HG03097 (cell line): Measurements from ENCODE around the gene PLAAT3.
A peak's percentile ranks its signal among the peaks of the same experiment; 100 is the strongest.
"Not testable (repeated sequence)": the region's sequence is repeated elsewhere in the genome, so short reads cannot be mapped to it uniquely, and the experiment has no call there.

Experiments
- ATAC-seq: cut with Tn5 transposase; IDR thresholded peaks from one replicate; pipeline ENCODE4 v1.9.1; 2021; ENCODE audit not compliant: unreplicated experiment, low FRiP score

Gene PLAAT3

DNA sequence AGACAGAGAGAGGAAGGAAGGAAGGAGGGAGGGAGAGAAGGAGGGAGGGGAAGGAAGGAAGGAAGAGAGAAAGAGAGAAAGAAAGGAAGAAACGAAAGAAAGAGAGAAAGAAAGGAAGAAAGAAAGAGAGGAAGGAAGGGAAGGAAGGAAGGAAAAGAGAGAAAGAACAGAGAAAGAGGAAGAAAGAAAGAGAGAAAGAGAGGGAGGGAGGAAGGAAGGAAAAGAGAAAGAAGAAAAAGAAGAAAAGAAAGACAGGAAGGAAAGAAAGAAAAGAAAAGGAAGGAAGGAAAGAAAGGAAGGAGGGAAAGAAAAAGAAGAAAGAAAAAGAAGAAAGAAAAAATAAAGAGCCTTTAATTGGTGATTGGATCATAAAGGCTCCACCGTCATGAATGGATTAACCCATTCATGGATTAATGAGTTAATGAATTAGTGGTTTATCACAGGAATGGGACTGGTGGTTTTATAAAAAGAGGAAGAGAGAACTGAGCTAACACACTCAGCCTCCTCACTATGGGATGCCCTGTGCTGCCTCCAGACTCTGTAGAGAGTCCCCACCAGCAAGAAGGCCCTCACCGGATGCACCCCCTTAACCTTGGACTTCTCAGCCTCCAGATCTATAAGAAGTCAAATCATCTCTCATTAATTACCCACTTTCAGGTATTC, 42.1 kb downstream of the PLAAT3 start:
- ATAC-seq, result no peak

DNA sequence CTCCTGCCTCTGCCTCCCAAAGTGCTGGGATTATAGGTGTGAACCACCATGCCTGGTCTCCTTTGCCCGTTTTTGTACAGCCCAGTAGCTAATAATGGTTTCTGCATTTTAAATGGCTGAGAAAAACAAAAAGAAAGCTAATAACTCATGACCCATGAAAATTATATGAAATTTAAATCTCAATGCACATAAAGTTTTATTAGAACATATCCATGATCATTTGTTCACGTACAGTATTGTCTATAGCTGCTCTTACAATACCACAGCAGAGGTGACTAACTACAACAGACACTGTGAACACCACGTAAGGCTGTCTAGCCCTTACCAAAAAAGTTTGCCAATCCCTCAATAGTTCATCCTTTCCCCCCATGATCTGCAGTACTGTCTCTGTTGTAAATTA, 44.7 kb downstream of the PLAAT3 start:
- ATAC-seq, result no peak

DNA sequence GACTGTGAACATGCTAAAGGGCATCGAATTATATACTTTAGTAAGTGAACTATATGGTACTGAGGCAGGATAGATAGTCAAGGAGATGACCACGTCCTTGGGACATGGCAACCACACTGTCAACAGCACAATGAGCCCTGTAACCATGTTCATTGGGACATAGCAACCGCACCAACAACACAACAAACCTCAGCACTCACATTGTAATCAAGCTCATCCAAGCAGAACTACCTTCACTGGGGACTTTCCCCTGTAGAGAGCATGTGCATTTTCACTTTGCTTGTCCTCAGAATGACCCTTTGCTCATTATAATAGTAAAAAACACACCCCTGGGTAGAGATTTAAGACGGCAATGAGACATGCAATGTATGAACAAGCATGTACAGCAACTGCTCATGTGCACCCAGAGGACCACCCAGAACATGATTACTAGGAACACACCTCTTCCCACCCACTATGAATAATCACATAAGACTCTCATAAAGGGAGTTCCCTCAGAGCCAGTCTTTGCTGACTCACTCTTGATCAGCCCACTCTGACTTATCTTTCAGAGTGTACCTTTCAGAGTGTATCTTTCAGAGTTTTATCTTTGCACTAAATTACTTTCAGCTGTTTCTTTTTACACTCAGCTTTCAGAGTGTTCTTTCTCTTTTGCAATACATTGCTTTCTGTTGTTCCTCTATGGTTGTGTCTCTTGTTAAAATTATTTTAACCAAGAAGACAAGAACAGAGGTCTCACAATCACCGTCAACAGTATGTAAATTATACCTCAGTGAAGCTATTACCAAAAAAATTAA, 47.0 kb downstream of the PLAAT3 start:
- ATAC-seq, result peak; percentile 74

DNA sequence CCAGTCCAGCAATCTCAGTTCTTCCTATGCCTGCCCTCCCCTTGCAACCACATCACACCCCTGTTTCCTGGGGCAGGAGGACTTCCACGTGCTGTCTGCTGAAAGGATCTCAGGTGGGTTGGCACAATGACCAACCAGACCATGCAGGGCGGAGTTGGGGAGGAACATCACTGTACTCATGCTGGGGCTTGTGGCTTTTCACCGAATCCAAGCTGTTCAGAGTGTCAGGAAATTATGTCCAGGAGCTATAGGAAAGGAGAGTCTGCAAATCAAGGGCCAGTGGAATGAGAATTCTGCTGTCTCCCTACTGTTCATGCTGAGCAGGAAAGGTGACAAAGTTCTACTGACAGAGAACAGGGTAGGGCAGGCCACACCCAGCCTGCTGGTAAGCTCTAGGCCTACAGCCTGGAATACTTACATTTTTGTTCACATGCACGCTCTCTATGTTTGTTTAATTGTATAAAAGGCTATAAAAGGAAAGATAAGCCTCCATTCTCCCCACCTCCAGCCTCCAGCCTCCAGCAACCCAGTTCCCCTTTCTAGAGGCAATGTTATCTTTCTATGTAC, 49.4 kb downstream of the PLAAT3 start:
- ATAC-seq, result no peak

DNA sequence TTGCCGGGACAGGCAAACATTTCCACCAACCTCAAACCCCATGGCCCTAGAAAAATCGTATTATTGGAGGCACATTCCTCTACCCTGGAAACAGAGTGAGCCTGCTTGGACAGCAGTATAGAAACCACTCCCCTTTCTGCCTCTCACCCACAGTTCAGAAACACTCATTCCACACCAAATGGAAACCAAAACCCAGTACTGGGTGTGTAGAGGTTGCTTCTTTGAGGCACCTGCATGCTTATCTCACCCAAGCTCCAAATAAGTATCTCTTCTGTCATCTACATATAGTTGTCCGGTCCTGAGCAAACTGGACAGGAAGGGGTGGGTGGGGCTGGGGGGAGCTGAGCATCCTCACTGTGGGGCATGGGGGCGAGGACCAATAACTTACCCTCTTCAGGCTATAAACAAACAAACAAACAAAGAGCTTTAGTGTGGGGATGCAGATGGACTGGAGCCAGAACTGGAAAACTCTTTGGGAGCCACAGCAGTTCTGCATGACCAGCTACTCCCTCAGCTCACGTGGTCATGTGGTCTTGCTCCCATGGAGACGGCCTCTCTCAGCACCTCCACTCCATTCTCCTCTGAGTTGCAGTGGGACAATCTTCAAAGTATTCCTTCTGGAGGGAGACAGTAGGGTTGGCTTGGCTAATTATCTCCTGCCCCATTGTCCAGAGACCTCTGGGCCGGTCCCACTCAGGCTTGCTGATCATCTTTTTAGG, 50.0 kb downstream of the PLAAT3 start:
- ATAC-seq, result peak; percentile 55

DNA sequence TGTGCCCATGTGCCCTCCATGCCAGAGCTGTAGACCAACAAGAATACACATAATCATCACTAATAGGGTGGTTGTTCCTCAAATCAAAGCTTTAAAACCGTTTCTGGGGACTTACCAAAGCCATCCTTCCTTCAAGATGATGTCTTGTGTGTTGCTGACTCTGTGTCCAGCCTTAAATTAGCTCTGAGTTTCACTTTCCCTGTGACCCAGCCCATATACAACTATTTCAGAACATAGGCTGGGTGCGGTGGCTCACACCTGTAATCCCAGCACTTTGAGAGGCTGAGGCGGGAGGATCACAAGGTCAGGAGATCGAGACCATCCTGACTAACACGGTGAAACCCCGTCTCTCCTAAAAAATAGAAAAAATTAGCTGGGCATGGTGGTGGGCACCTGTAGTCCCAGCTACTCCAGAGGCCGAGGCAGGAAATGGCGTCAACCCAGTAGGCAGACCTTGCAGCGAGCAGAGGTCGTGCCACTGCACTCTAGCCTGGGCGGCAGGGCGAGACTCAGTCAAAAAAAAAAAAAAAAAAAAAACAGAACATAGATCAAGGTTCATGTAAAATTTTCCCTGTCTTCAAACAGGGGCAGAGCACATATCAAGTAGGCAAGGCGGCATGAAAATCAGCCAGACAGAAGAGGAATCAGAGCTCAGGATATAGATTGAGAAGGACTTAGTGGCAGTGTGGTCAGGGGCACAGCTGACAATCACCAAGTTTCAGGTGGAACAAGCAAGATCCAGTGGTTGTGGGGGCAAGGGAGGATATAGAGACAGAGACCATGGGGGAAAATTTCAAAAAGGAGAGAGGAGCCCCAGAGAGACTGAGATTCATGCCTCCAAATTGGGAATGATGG, 50.8 kb downstream of the PLAAT3 start, which contains the start of gene PLAAT2:
Gene PLAAT2 (minus strand): TSS at position 179 of the 855 bp plus-strand sequence. CDS start 55 bp downstream, at position 124.
- no peak for ATAC-seq

DNA sequence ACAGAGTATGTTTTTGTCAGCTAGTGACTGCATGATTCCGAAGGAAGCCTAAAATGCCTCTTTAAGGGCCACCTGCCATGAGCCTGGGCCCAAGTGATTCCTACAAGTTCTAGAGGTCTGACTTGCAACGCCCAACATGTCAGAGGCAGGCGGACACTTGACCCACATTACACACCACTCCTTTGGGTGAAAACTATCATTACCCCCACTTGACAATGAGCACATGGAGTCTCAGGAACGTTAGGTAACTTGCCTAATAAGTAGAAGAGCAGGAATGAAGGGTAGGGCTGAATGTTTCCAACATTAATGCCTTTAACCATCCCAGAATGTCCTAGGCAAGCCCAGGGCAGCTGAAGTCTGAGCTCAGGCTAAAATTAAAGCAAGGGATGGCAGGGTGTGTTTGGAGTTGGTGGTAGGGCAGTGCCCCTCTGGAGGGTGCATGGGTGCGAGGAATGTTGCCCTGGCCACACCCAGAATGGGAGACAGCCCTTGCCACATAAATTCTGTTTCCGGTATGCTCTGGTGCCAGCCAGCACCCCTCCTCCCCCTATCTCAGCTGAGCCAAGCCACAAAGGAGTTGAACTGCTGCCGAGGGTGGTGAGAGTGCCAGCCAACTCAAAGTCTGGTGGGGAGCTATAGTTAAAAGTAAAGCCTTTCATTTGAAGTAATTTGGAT, 53.6 kb downstream of the PLAAT3 start:
- no peak for ATAC-seq

DNA sequence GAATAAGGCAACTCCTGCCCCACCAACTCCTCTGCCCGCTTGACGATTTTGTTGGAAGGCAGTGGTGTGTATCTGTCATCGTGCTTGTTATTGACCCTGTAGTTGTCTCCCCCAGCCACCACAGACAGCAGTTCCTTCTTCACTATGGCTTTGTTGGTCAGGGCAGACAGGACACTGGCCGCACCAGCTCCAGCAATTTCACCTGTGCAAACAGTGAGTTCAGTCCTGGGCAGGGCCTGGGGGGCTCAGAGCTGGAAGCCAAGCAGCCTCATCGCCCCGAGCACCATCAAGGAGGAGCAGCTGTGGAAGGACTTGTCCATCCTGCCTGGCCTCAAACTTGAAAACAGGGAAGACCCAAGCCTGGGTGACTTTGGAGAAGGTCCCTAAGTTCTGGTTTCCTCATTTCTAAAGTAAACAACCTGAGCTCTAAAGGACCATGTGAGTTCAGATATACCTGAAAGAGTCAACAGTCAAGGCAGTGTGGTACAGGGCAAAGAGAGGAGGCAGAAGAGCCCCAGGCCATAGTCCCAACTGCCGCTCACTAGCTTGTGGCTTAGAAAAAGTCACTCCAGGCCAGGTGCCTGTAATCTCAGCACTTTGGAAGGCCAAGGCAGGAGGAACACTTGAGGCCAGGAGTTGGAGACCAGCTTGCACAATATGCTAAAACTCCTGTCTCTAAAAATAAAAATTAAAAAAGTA, 55.6 kb downstream of the PLAAT3 start:
- no peak for ATAC-seq

DNA sequence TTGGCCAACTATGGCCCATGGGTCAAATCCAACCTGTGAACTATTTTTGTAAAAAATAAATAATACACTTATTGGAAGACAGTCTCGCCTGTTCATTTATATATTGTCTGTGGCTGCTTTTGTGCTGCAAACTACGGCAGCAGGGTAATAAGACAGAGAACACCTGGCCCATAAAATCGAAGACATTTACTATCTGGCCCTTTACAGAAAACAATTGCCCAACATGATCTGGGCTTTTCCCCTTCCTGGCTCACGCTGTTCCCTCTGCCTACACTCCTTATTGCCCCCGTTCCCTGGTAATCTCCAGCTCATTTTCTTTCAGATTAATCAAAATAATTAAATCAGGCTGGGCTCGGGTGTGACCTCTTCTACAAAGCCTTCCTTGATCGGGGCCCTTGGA, 56.7 kb downstream of the PLAAT3 start:
- no peak for ATAC-seq

DNA sequence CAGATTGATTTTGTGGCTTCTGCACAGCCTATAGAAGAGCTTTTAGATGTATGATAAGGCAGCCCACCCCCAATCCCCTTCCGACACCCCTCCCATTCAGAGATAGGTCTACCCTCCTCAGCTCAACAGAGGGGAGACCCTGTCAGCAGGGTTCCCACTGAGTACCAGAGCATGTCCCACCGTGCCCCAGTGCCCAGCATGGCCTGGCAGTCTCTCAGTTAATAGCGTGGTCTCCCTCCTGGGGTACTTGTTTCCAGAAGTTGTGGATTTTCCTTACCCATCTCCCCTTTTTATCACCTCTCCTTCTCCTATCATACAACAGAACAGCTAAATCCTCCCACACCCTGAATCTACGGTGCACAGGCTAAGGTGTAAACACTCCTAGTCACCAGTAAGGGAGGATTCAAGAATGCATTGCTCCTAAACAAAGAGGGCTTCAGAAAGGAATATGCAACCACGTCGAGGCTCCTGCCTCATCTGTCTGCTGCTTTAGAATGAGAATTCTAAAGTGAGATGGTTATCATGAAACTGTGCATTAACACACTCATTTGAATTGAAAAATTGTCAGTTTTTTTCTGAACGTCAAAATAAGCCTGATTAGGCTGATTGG, 57.7 kb downstream of the PLAAT3 start:
- no peak for ATAC-seq

DNA sequence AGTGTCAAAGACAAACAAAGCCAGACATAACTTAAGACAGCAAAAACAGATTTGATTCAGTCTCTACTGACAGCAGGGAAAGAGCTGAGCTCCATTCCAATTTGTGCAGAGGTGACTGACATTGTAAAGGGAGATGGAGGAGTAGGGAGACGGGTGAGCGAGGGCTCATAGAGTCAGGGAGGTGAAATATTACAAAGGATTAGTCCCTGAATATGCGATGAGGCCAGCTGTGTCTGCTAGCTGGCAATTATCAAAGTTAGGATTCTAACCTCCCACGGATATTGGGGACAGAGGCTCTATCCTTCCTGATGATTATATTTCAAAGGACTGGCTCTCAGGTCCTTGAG, 59.4 kb downstream of the PLAAT3 start:
- ATAC-seq, result no peak

DNA sequence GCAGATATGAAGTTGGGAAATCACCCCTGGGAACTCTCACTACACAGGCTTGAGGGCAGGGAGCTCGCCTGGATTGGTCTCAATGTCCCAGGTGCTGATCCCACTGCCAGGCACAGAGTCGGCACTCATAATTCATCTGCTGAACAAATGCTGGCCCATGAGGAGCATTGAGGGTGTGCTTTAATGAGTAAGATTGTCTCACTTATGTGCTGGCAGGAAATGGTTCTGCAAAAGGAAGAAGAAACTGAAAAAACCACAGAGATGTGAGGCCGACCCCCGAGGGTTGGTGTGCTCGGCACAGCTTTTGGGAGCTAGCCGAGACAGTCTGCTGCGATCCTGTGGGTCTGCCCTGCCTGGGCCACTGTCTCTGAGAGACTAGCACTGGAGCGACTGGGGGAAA, 60.5 kb downstream of the PLAAT3 start:
- no peak for ATAC-seq

DNA sequence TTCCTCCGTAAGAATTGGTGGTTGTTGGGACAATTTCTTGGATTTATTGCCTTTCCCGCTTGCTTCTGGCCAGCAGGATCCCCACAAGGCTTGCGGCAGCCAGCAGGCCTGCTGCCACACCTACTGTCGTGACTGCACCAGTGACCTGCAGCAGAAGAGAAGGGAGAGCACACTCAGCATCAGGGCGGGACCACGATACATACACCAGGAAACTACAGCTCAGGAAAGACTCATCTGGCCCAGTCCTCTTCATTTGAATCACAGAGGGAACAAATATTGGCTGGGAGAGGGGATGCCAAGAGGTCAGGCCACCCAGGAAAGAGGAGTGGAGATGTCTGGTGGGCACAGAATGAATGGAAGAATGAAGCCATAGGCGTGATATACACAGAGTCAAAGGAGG, 61.3 kb downstream of the PLAAT3 start:
- no peak for ATAC-seq

DNA sequence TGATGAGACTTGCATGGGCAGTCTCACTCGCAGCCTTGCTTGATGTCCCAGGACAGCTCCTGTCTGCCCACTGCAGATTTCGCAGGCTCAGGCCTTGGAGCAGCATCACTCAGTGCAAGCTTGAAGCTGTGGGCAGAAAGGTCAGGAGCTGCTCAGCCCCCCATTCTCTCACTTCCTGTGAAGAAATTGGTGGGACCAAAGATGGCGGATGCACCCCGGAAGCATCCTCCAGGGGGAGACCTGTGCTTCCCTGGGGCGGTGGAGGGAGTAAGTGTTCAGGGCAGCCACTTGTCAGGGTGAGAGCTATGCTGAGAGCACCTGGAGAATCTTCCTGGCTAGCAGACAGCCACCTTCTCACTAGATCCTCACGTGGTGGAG, 62.4 kb downstream of the PLAAT3 start:
- ATAC-seq, result no peak

DNA sequence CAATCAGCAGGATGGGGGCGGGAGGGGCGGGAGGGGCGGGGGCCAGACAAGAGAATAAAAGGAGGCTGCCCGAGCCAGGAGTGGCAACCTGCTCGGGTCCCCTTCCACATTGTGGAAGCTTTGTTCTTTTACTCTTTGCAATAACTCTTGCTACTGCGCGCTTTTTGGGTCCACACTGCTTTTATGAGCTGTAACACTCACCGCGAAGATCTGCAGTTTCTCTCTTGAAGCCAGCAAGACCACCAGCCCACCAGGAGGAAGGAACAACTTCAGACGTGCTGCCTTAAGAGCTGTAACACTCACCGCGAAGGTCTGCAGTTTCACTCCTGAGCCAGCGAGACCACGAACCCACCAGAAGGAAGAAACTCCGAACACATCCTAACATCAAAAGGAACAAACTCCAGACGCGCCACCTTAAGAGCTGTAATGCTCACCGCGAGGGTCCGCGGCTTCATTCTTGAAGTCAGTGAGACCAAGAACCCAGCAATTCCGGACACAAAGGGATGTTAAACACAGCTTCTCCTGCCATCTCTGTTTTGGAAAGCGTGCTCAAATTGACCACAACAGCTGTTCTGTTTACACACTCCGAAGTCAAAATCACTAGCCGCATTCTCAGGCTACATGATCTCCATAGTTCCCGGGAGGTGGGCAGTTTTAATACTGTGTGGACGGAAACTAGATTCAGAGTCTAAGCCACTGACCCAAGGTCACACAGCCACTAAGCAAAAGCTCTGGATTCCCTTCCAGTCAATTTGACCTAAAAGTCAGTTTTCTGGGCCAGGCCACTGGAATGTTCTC, 62.9 kb downstream of the PLAAT3 start:
- ATAC-seq, result no peak

DNA sequence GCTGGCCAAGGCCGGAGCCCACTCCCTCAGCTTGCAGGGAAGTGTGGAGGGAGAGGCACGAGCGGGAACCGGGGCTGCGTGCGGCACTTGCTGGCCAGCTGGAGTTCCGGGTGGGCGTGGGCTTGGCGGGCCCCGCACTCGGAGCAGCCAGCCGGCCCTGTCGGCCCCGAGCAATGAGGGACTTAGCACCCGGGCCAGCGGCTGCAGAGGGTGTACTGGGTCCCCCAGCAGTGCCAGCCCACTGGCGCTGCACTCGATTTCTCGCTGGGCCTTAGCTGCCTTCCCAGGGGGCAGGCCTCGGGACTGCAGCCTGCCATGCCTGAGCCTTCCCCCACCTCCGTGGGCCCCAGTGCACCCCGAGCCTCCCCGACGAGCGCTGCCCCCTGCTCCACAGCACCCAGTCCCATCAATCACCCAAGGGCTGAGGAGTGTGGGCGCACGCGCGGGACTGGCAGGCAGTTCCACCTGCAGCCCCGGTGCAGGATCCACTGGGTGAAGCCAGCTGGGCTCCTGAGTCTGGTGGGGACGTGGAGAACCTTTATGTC, 64.0 kb downstream of the PLAAT3 start:
- not testable (repeated sequence) for ATAC-seq

DNA sequence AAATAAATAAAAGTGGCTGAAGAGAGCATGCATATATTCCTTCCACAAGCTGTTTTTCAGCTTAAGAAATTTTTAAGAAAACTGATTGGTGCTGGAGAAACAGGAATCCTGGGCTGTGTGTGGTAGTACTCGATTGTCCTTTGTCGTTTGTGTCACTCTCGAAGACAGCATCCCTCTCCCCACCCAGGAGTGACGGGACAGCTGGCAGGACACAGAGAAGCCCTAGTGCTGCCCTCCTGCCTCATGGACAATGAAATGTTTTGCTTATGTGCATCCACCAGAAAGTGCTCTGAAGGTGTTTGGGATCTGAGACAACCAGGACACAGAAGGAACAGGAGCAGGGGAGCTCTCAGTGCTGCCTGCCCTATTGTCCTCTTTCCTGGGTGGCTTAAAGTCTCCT, 64.8 kb downstream of the PLAAT3 start:
- no peak for ATAC-seq

DNA sequence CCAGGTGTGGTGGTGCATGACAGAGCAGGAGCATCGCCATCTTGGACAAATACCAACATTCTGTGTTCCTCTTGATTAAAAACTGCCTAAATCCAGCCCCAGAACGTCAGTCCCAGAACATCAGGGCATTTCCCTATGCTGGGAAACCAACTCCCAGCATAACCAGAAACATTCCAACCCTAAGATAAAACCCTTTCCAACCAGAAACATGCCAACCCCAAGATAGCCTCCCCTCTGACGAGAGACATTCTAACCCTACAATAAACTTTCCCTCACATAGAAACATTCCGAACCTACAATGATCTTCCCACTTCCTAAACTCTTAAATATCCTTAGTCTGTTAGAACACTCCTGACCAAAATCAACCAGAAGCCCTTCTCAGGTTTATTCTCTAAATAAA, 66.1 kb downstream of the PLAAT3 start:
- no peak for ATAC-seq
